Measurements from ENCODE around the gene MRPL10. TPM values are rescaled to one million over a fixed set of nuclear protein-coding genes. Genes with fewer than 3 reads are reported as not detected.

The MRPL10 gene
- total RNA-seq, 5 donors from 2014 or later (not counting 1 experiment from before 2014, with no cell fraction given): 34.1 to 60.1 (median 41.6) TPM

- no peaks in the 10 kb centered on the region for H3K9me3 Mint-ChIP-seq
- CTCF ChIA-PET: no interaction called here
- WGBS (ENCODE audit: insufficient coverage): 0% methylated on average over 2 of the region's 5 CpGs
- H3K4me1 Mint-ChIP-seq: no peaks in the 10 kb centered on the region
- Histone ChIP-seq H3K36me3 (ENCODE audit: control insufficient read depth in 2 of 2, extremely low read depth in 1 of 2, insufficient read depth in 1 of 2, low read length in 1 of 2) (peaks cover 1 to 10% of the 10 kb centered on the region in 2 donors), H3K4me3 (ENCODE audit: control insufficient read depth in 1 of 2, extremely low read depth in 1 of 2, low read length in 1 of 2) (no peak overlapping the region), H3K4me1 (ENCODE audit: control insufficient read depth in 1 of 2, extremely low read depth in 1 of 2, insufficient read depth in 2 of 2, low read length in 2 of 2) (peaks cover 0 to 6% of the 10 kb centered on the region in 2 experiments), H3K27me3 (replicated peaks in 1 of 2; ENCODE audit: control insufficient read depth in 2 of 2, extremely low read depth in 1 of 2, insufficient read depth in 2 of 2, low read length in 1 of 2) (peaks cover 0 to 10% of the 10 kb centered on the region in 2 experiments), H3K9me3 (no peaks in the 10 kb centered on the region), H3K27ac (ENCODE audit: low read length) (no peak overlapping the region)
- H3K27ac Mint-ChIP-seq: no peak overlapping the region
- peaks cover 11% of the 10 kb centered on the region for H3K36me3 Mint-ChIP-seq
- no peak overlapping the region for H3K4me3 Mint-ChIP-seq
- POLR2A ChIA-PET: no interaction called here
- ATAC-seq (replicated peaks in 1 of 4) (no peak), DNase-seq (no peak)
- H3K27me3 Mint-ChIP-seq: peaks cover 0 to 3% of the 10 kb centered on the region in 2 donors
These were observed 28.1 kb downstream of the MRPL10 start for GRCh38 chr17:47803201-47803600.

- no peak overlapping the region for H3K27ac Mint-ChIP-seq
- Histone ChIP-seq H3K36me3 (ENCODE audit: control insufficient read depth in 2 of 2, extremely low read depth in 1 of 2, insufficient read depth in 1 of 2, low read length in 1 of 2) (peaks cover 0 to 2% of the 10 kb centered on the region in 2 donors), H3K27ac (ENCODE audit: low read length) (no peak overlapping the region), H3K27me3 (replicated peaks in 1 of 2; ENCODE audit: control insufficient read depth in 2 of 2, extremely low read depth in 1 of 2, insufficient read depth in 2 of 2, low read length in 1 of 2) (peaks cover 0 to 10% of the 10 kb centered on the region in 2 experiments), H3K4me3 (ENCODE audit: control insufficient read depth in 1 of 2, extremely low read depth in 1 of 2, low read length in 1 of 2) (no peak overlapping the region), H3K4me1 (ENCODE audit: control insufficient read depth in 1 of 2, extremely low read depth in 1 of 2, insufficient read depth in 2 of 2, low read length in 2 of 2) (peaks cover 0 to 6% of the 10 kb centered on the region in 2 experiments), H3K9me3 (no peaks in the 10 kb centered on the region)
- H3K36me3 Mint-ChIP-seq: peaks cover 7% of the 10 kb centered on the region
- ATAC-seq (replicated peaks in 1 of 4): peak; percentile 85 to 93 (median 86)
- no peaks in the 10 kb centered on the region for H3K4me1 Mint-ChIP-seq
- CTCF ChIA-PET: interaction anchor here in 1 of 2 donors (1.6 kb wide), 1 partner anchor 25 kb away, joined by 3 read pairs; no protein-coding TSS in a partner anchor
- no peak overlapping the region for H3K4me3 Mint-ChIP-seq
- WGBS (ENCODE audit: insufficient coverage): 17% methylated on average over 6 of the region's 9 CpGs
- POLR2A ChIA-PET: no interaction called here
- peaks cover 5 to 6% of the 10 kb centered on the region in 2 donors for H3K27me3 Mint-ChIP-seq
- peak in 32 of 35 experiments; percentile 19 to 71 (median 51) for DNase-seq
- no peaks in the 10 kb centered on the region for H3K9me3 Mint-ChIP-seq
These were observed 28.9 kb downstream of the MRPL10 start for GRCh38 chr17:47802341-47803022.

- Mint-ChIP-seq H3K9me3 (no peaks in the 10 kb centered on the region), H3K4me3 (no peak overlapping the region), H3K4me1 (no peaks in the 10 kb centered on the region), H3K27ac (no peak overlapping the region), H3K27me3 (peaks cover 5 to 7% of the 10 kb centered on the region in 2 donors), H3K36me3 (peaks cover under 1% of the 10 kb centered on the region)
- DNase-seq (no peak), ATAC-seq (replicated peaks in 1 of 4) (no peak)
- ChIA-PET POLR2A (interaction anchor here (0.6 kb wide), 2 partner anchors 27 to 125 kb away, joined by 4 to 9 read pairs; no protein-coding TSS in a partner anchor), CTCF (interaction anchor here in 1 of 2 donors (0.6 to 1.6 kb wide), 3 partner anchors 24 to 71 kb away, joined by 3 read pairs; no protein-coding TSS in a partner anchor)
- 52% methylated on average over 3 of the region's 6 CpGs for WGBS (ENCODE audit: insufficient coverage)
- no peaks in the 10 kb centered on the region for H3K9me3 ChIP-seq
- H3K27ac ChIP-seq (ENCODE audit: low read length): no peak overlapping the region
- no peaks in the 10 kb centered on the region for H3K36me3 ChIP-seq (ENCODE audit: control insufficient read depth in 2 of 2, extremely low read depth in 1 of 2, insufficient read depth in 1 of 2, low read length in 1 of 2)
- peaks cover 0 to 6% of the 10 kb centered on the region in 2 experiments for H3K4me1 ChIP-seq (ENCODE audit: control insufficient read depth in 1 of 2, extremely low read depth in 1 of 2, insufficient read depth in 2 of 2, low read length in 2 of 2)
- H3K27me3 ChIP-seq (replicated peaks in 1 of 2; ENCODE audit: control insufficient read depth in 2 of 2, extremely low read depth in 1 of 2, insufficient read depth in 2 of 2, low read length in 1 of 2): peaks cover 0 to 10% of the 10 kb centered on the region in 2 experiments
- no peak overlapping the region for H3K4me3 ChIP-seq (ENCODE audit: control insufficient read depth in 1 of 2, extremely low read depth in 1 of 2, low read length in 1 of 2)
These were observed 29.4 kb downstream of the MRPL10 start for GRCh38 chr17:47801906-47802305.

DNA sequence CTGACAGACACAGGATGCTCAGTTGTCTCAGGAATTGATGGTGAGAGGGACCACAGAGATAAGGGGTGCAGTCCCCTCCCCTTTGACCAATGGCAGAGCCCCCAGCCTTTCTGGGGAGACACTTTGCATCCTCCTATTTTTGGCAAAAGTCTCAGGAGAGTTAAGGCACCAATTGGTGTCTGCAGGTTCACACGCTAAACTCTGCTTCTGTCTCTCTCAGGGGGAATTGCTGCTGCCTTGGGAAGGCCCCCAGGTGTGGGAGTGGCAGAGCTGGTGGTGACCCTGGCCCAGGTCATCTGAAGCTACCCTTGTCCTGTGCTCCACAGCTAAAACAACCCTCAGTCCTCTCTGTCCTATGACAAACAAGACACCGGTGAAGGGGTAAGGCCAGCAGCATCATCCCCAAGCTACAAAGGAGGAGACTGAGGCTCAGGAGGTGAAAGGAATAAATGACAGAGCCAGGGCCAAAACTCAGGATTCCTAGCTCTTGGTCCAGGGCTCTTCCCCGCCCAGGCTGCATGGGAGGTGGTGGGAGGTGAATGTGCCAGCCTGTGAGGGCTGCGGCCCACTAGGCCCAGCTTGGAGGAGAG lies 30.1 kb downstream of the MRPL10 start:
- Mint-ChIP-seq H3K36me3 (no peaks in the 10 kb centered on the region), H3K9me3 (no peaks in the 10 kb centered on the region), H3K4me3 (no peak overlapping the region), H3K27ac (no peak overlapping the region), H3K27me3 (peaks cover 5 to 7% of the 10 kb centered on the region in 2 donors), H3K4me1 (no peaks in the 10 kb centered on the region)
- Histone ChIP-seq H3K4me1 (ENCODE audit: control insufficient read depth in 1 of 2, extremely low read depth in 1 of 2, insufficient read depth in 2 of 2, low read length in 2 of 2) (peaks cover 0 to 6% of the 10 kb centered on the region in 2 experiments), H3K36me3 (ENCODE audit: control insufficient read depth in 2 of 2, extremely low read depth in 1 of 2, insufficient read depth in 1 of 2, low read length in 1 of 2) (no peaks in the 10 kb centered on the region), H3K27me3 (replicated peaks in 1 of 2; ENCODE audit: control insufficient read depth in 2 of 2, extremely low read depth in 1 of 2, insufficient read depth in 2 of 2, low read length in 1 of 2) (peaks cover 0 to 10% of the 10 kb centered on the region in 2 experiments), H3K27ac (ENCODE audit: low read length) (no peak overlapping the region), H3K4me3 (ENCODE audit: control insufficient read depth in 1 of 2, extremely low read depth in 1 of 2, low read length in 1 of 2) (no peak overlapping the region), H3K9me3 (no peaks in the 10 kb centered on the region)
- DNase-seq (no peak), ATAC-seq (replicated peaks in 1 of 4) (no peak)
- 70% methylated on average over 3 of the region's 4 CpGs for WGBS (ENCODE audit: insufficient coverage)
- POLR2A ChIA-PET: interaction anchor here (0.6 kb wide), 2 partner anchors 28 to 125 kb away, joined by 4 to 9 read pairs; no protein-coding TSS in a partner anchor
- CTCF ChIA-PET: interaction anchor here in 1 of 2 donors (0.6 to 1.6 kb wide), 3 partner anchors 23 to 71 kb away, joined by 3 read pairs; no protein-coding TSS in a partner anchor

- H3K4me3 Mint-ChIP-seq: no peak overlapping the region
- H3K27me3 ChIP-seq (replicated peaks in 1 of 2; ENCODE audit: control insufficient read depth in 2 of 2, extremely low read depth in 1 of 2, insufficient read depth in 2 of 2, low read length in 1 of 2): peaks cover 0 to 10% of the 10 kb centered on the region in 2 experiments
- H3K27me3 Mint-ChIP-seq: peaks cover 5 to 8% of the 10 kb centered on the region in 2 donors
- no peaks in the 10 kb centered on the region for H3K9me3 ChIP-seq
- no peak overlapping the region for H3K27ac Mint-ChIP-seq
- WGBS (ENCODE audit: insufficient coverage): 94% methylated on average over 12 of the region's 12 CpGs
- CTCF ChIA-PET: interaction anchor here in 1 of 2 donors (1.6 kb wide), 1 partner anchor 23 kb away, joined by 3 read pairs; no protein-coding TSS in a partner anchor
- DNase-seq (no peak), ATAC-seq (replicated peaks in 1 of 4) (no peak)
- no peak overlapping the region for H3K4me3 ChIP-seq (ENCODE audit: control insufficient read depth in 1 of 2, extremely low read depth in 1 of 2, low read length in 1 of 2)
- no peaks in the 10 kb centered on the region for H3K4me1 Mint-ChIP-seq
- peaks cover 0 to 6% of the 10 kb centered on the region in 2 experiments for H3K4me1 ChIP-seq (ENCODE audit: control insufficient read depth in 1 of 2, extremely low read depth in 1 of 2, insufficient read depth in 2 of 2, low read length in 2 of 2)
- POLR2A ChIA-PET: no interaction called here
- H3K9me3 Mint-ChIP-seq: no peaks in the 10 kb centered on the region
- H3K36me3 ChIP-seq (ENCODE audit: control insufficient read depth in 2 of 2, extremely low read depth in 1 of 2, insufficient read depth in 1 of 2, low read length in 1 of 2): no peaks in the 10 kb centered on the region
- no peak overlapping the region for H3K27ac ChIP-seq (ENCODE audit: low read length)
- no peaks in the 10 kb centered on the region for H3K36me3 Mint-ChIP-seq
These were observed 30.7 kb downstream of the MRPL10 start for GRCh38 chr17:47800686-47801085.

DNA sequence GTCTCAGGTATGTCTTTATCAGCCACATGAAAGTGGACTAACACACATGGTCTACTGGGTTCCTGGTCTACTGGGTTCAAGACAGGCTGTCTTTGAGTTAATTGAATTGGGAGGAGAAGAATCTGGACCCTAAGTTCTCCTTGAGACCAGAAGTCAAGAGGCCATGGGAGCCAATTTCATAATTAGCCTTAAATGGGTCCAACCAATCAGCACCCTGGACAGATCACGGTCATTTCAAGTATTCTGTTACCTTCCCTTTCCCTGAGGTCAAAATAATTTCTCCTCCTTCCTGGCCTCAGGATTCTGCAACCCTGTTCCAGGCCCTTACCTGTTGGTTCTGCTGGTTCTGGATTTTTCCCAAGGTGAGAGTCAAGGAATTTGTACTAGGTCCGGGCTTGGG lies 33.5 kb downstream of the MRPL10 start:
- Histone ChIP-seq H3K27ac (ENCODE audit: low read length) (no peak overlapping the region), H3K9me3 (no peaks in the 10 kb centered on the region), H3K36me3 (ENCODE audit: control insufficient read depth in 2 of 2, extremely low read depth in 1 of 2, insufficient read depth in 1 of 2, low read length in 1 of 2) (no peaks in the 10 kb centered on the region), H3K27me3 (replicated peaks in 1 of 2; ENCODE audit: control insufficient read depth in 2 of 2, extremely low read depth in 1 of 2, insufficient read depth in 2 of 2, low read length in 1 of 2) (peaks cover 0 to 23% of the 10 kb centered on the region in 2 experiments), H3K4me1 (ENCODE audit: control insufficient read depth in 1 of 2, extremely low read depth in 1 of 2, insufficient read depth in 2 of 2, low read length in 2 of 2) (peaks cover 0 to 6% of the 10 kb centered on the region in 2 experiments), H3K4me3 (ENCODE audit: control insufficient read depth in 1 of 2, extremely low read depth in 1 of 2, low read length in 1 of 2) (no peak overlapping the region)
- DNase-seq (no peak), ATAC-seq (replicated peaks in 1 of 4) (no peak)
- WGBS (ENCODE audit: insufficient coverage): no CpG with 5 or more reads among the region's 2 CpGs
- Mint-ChIP-seq H3K27ac (no peak overlapping the region), H3K27me3 (peaks cover 24 to 28% of the 10 kb centered on the region in 2 donors), H3K9me3 (no peaks in the 10 kb centered on the region), H3K36me3 (no peaks in the 10 kb centered on the region), H3K4me3 (no peak overlapping the region), H3K4me1 (no peaks in the 10 kb centered on the region)
- CTCF ChIA-PET: no interaction called here
- POLR2A ChIA-PET: no interaction called here
